Placental pericyte (primary cell): ENCODE results near the gene EIF3L. TPM values are rescaled to one million over a fixed set of nuclear protein-coding genes. Genes with fewer than 3 reads are reported as not detected.

Experiments used
- small RNA-seq: library from RNA; depleted of rRNA; stranded (forward); fragments of <200 nt; gene quantifications from one replicate; pipeline ENCODE3, GENCODE V24; 2012; ENCODE audit warnings: low replicate concordance
- total RNA-seq: library from RNA; depleted of rRNA; stranded (reverse); fragments of >200 nt; gene quantifications from 2 replicates; pipeline ENCODE4 v1.2.3, GENCODE V29; 2012

The EIF3L gene
- 293 and 364 TPM in 2 replicates for total RNA-seq

GRCh38 chr22:37849089-37849751 is at the start of gene EIF3L:
TSS of gene EIF3L (plus strand) at chr22:37849419. CDS start at chr22:37849450, 31 bp downstream.

GRCh38 chr22:37807410-37808293 is 41.6 kb upstream of the EIF3L start, which contains the start of gene GCAT:
TSS of gene GCAT (plus strand) at chr22:37807934. CDS start at chr22:37807968, 34 bp downstream.

GRCh38 chr22:37823134-37823985 is 25.9 kb upstream of the EIF3L start, which contains the start of gene GALR3:
TSS of gene GALR3 (plus strand) at chr22:37823382. CDS start at chr22:37823407, 25 bp downstream.

GRCh38 chr22:37905534-37906363 is 56.5 kb downstream of the EIF3L start, which contains the start of gene MICALL1:
TSS of gene MICALL1 (plus strand) at chr22:37906297. CDS start at chr22:37906423, 126 bp downstream.

Small RNAs within 50 kb of the gene (small RNA-seq; reads per million reads assigned to genes)
- gene MIR659, result 1.9 reads per million, percentile 67 among the genes with 10 or more reads in this experiment

Other genes starting within 250 kb of the EIF3L start
- gene GGA1, start 240.6 kb upstream of the EIF3L start, total RNA-seq, result 40.7 and 50.3 TPM in 2 replicates
- gene SH3BP1, start 209.8 kb upstream of the EIF3L start, total RNA-seq, result 11.7 and 13.8 TPM in 2 replicates
- gene PDXP, start 190.7 kb upstream of the EIF3L start, total RNA-seq, result 3.9 and 29.9 TPM in 2 replicates
- 4,884 and 6,707 TPM in 2 replicates for gene LGALS1, start 173.8 kb upstream of the EIF3L start, total RNA-seq
- 19.8 and 31.7 TPM in 2 replicates for gene NOL12, start 163.1 kb upstream of the EIF3L start, total RNA-seq
- 265 and 271 TPM in 2 replicates for gene TRIOBP, start 152.4 kb upstream of the EIF3L start, total RNA-seq
- gene GCAT, start 41.5 kb upstream of the EIF3L start, total RNA-seq, result 21.3 and 27.8 TPM in 2 replicates
- gene GALR3, start 26.0 kb upstream of the EIF3L start, total RNA-seq, result not detected in 2 replicates
- 23.9 and 53.0 TPM in 2 replicates for gene ANKRD54, start 5.1 kb upstream of the EIF3L start, total RNA-seq
- 58.3 and 60.8 TPM in 2 replicates for gene MICALL1, start 56.9 kb downstream of the EIF3L start, total RNA-seq
- gene C22orf23, start 104.2 kb downstream of the EIF3L start, total RNA-seq, result 0.43 and 0.66 TPM in 2 replicates
- 19.0 and 23.2 TPM in 2 replicates for gene POLR2F, start 104.3 kb downstream of the EIF3L start, total RNA-seq
- not detected in 2 replicates for gene SOX10, start 135.1 kb downstream of the EIF3L start, total RNA-seq
- gene PICK1, start 208.0 kb downstream of the EIF3L start, total RNA-seq, result 12.3 and 15.8 TPM in 2 replicates
- 0.14 TPM in 1 of 2 replicates, not detected in the other for gene SLC16A8, start 234.8 kb downstream of the EIF3L start, total RNA-seq